Liver (tissue), 3 donors: ENCODE data around the gene POU2AF3.

Source experiments
- CTCF ChIP-seq: fragments of 150-350 bp; IDR thresholded peaks from 2 replicates; pipeline ENCODE4 v1.5.1; 2017; ENCODE audit warnings: improper control_type of control experiment, low read depth, low read length; ENCODE audit not compliant: missing input control
- GABPA ChIP-seq, 2 donors: IDR thresholded peaks in 1 of 2; conservative IDR thresholded peaks in 1 of 2; 2 replicates each; pipeline ENCODE4 v1.6.1; 2016; ENCODE audit warnings: antibody characterized with exemption in 2 of 2, mild to moderate bottlenecking in 1 of 2, moderate library complexity in 1 of 2
- MAX ChIP-seq: IDR thresholded peaks from 2 replicates; pipeline ENCODE4 v1.6.1; 2016; ENCODE audit warnings: antibody characterized with exemption
- REST ChIP-seq: IDR thresholded peaks from 2 replicates; pipeline ENCODE4 v1.6.1; 2016; ENCODE audit warnings: antibody characterized with exemption, mild to moderate bottlenecking
- SP1 ChIP-seq: IDR thresholded peaks from 2 replicates; pipeline ENCODE4 v1.6.1; 2018; ENCODE audit warnings: antibody characterized with exemption, mild to moderate bottlenecking
- donor health status: healthy.
- donor health status: healthy.

GRCh38 chr11:111306321-111306720, 8.0 kb downstream of the POU2AF3 start:
- TF ChIP-seq CTCF (no peak), MAX (no peak), SP1 (no peak), GABPA (IDR thresholded peaks at IDR 0.05 in 1 of 2, conservative IDR thresholded peaks at IDR 0.05 in 1 of 2) (no peak), REST (no peak)
